Measurements from ENCODE around the gene PHLDA3.

PHLDA3 gene

GRCh38 chr1:201503397-201504176, 34.6 kb upstream of the PHLDA3 start (continued):
- TF ChIP-seq ZSCAN18 (tag by site-specific recombination; IDR thresholded peaks at IDR 0.05): no peak
- TF ChIP-seq, protein P1, sequence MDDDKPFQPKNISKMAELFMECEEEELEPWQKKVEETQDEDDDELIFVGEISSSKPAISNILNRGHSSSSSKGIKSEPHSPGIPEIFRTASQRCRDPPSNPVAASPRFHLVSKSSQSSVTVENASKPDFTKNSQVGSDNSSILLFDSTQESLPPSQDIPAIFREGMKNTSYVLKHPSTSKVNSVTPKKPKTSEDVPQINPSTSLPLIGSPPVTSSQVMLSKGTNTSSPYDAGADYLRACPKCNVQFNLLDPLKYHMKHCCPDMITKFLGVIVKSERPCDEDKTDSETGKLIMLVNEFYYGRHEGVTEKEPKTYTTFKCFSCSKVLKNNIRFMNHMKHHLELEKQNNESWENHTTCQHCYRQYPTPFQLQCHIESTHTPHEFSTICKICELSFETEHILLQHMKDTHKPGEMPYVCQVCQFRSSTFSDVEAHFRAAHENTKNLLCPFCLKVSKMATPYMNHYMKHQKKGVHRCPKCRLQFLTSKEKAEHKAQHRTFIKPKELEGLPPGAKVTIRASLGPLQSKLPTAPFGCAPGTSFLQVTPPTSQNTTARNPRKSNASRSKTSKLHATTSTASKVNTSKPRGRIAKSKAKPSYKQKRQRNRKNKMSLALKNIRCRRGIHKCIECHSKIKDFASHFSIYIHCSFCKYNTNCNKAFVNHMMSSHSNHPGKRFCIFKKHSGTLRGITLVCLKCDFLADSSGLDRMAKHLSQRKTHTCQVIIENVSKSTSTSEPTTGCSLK (tag by site-specific recombination; IDR thresholded peaks at IDR 0.05): no peak
- TF ChIP-seq TSHZ1 (tag by site-specific recombination; IDR thresholded peaks at IDR 0.05; ENCODE audit: borderline replicate concordance): no peak
- no peak for TF ChIP-seq ZNF626 (tag by site-specific recombination; IDR thresholded peaks at IDR 0.05)
- peak; percentile 53 for TF ChIP-seq ZNF335 (tag by site-specific recombination; conservative IDR thresholded peaks at IDR 0.05)
- no peak for TF ChIP-seq TRIM28 (IDR thresholded peaks at IDR 0.05; ENCODE audit: borderline replicate concordance, low read length)
- no peak for TF ChIP-seq ZNF37A (tag by site-specific recombination; IDR thresholded peaks at IDR 0.05)
- TF ChIP-seq PATZ1 (tag by site-specific recombination; IDR thresholded peaks at IDR 0.05): peak; percentile 92
- no peak for TF ChIP-seq ZNF138 (tag by site-specific recombination; IDR thresholded peaks at IDR 0.05; ENCODE audit: borderline replicate concordance)
- no peak for TF ChIP-seq ZNF157 (tag by site-specific recombination; IDR thresholded peaks at IDR 0.05)
- TF ChIP-seq ZXDB (tag by site-specific recombination; IDR thresholded peaks at IDR 0.05): peak; percentile 73
- no peak for TF ChIP-seq ZNF133 (tag by site-specific recombination; IDR thresholded peaks at IDR 0.05)
- TF ChIP-seq ZNF391 (tag by site-specific recombination; IDR thresholded peaks at IDR 0.05; ENCODE audit: borderline replicate concordance, low read depth): no peak
- TF ChIP-seq ZNF114 (tag by site-specific recombination; IDR thresholded peaks at IDR 0.05): no peak
- TF ChIP-seq ZNF341 (tag by site-specific recombination; IDR thresholded peaks at IDR 0.05; ENCODE audit: low read depth): no peak
- no peak for TF ChIP-seq ZNF776 (tag by site-specific recombination; IDR thresholded peaks at IDR 0.05; ENCODE audit: borderline replicate concordance)
- peak; percentile 54; the same call in 1 of the 2 replicates for TF ChIP-seq ZNF2 (tag by site-specific recombination; IDR thresholded peaks at IDR 0.05)
- TF ChIP-seq, protein P2, sequence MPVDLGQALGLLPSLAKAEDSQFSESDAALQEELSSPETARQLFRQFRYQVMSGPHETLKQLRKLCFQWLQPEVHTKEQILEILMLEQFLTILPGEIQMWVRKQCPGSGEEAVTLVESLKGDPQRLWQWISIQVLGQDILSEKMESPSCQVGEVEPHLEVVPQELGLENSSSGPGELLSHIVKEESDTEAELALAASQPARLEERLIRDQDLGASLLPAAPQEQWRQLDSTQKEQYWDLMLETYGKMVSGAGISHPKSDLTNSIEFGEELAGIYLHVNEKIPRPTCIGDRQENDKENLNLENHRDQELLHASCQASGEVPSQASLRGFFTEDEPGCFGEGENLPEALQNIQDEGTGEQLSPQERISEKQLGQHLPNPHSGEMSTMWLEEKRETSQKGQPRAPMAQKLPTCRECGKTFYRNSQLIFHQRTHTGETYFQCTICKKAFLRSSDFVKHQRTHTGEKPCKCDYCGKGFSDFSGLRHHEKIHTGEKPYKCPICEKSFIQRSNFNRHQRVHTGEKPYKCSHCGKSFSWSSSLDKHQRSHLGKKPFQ (tag by site-specific recombination; IDR thresholded peaks at IDR 0.05): no peak
- TF ChIP-seq ZBTB10 (tag by site-specific recombination; IDR thresholded peaks at IDR 0.05): no peak
- no peak for TF ChIP-seq OVOL3 (tag by site-specific recombination; IDR thresholded peaks at IDR 0.05)
- TF ChIP-seq ZNF664 (tag by site-specific recombination; IDR thresholded peaks at IDR 0.05): no peak
- TF ChIP-seq ZNF585B (tag by site-specific recombination; IDR thresholded peaks at IDR 0.05): no peak
- peak; percentile 75 for TF ChIP-seq PRDM4 (tag by site-specific recombination; IDR thresholded peaks at IDR 0.05)
